ENCODE data around the gene PSMA7.

GRCh38 chr20:62104234-62104789, 38.9 kb downstream of the PSMA7 start:
- TF ChIP-seq CTCF (IDR thresholded peaks at IDR 0.05; ENCODE audit: borderline replicate concordance, extremely low read depth, low read length, poor library complexity, severe bottlenecking) (no peak), EZH2 (IDR thresholded peaks at IDR 0.05; ENCODE audit: borderline replicate concordance, low read depth, low read length, severe bottlenecking) (no peak)

Data from DND-41 (cell line).